Calu3 (cell line): Measurements from ENCODE around the gene ESR2. TPM values are rescaled to one million over a fixed set of nuclear protein-coding genes. Genes with fewer than 3 reads are reported as not detected.

Experiments
- BruUV-seq: library from RNA; stranded (reverse); fragments of 400-500 nt; replicated peaks from 2 replicates; lab custom pipeline; 2021; lab: Mats Ljungman, UMichigan
- CTCF ChIA-PET: fragments of 300-600 bp; sonication (Branson Sonifier 250); formaldehyde crosslinking; loops from one replicate; lab custom pipeline; 2022; ENCODE audit warnings: antibody characterized with exemption; lab: Charles Lee
- DNase-seq: peaks from one replicate; pipeline ENCODE4 v3.0.0; 2022
- H3K27ac Mint-ChIP-seq: one replicate; pipeline ENCODE4 v1.8.0; 2022; ENCODE audit warnings: mixed read lengths; ENCODE audit not compliant: unreplicated experiment
- H3K27me3 Mint-ChIP-seq: one replicate; pipeline ENCODE4 v1.8.0; 2022; ENCODE audit warnings: mixed read lengths; ENCODE audit not compliant: unreplicated experiment
- H3K36me3 Mint-ChIP-seq: one replicate; pipeline ENCODE4 v1.8.0; 2022; ENCODE audit warnings: mild to moderate bottlenecking, moderate library complexity, mixed read lengths; ENCODE audit not compliant: insufficient read depth, unreplicated experiment
- H3K4me1 Mint-ChIP-seq: one replicate; pipeline ENCODE4 v1.8.0; 2022; ENCODE audit warnings: mild to moderate bottlenecking, low read depth, mixed read lengths; ENCODE audit not compliant: unreplicated experiment
- H3K4me3 Mint-ChIP-seq: one replicate; pipeline ENCODE4 v1.8.0; 2022; ENCODE audit warnings: mild to moderate bottlenecking, low read depth, moderate library complexity, mixed read lengths; ENCODE audit not compliant: unreplicated experiment
- H3K9me3 Mint-ChIP-seq: one replicate; pipeline ENCODE4 v1.8.0; 2022; ENCODE audit warnings: low read depth, mixed read lengths; ENCODE audit not compliant: unreplicated experiment
- CTCF ChIP-seq: fragments of 200-600 bp; IDR thresholded peaks from one replicate; pipeline ENCODE4 v1.8.0; 2022; ENCODE audit warnings: antibody characterized with exemption; ENCODE audit not compliant: unreplicated experiment
- intact Hi-C: fragments of 100-400 bp; cut with micrococcal nuclease; formaldehyde crosslinking; loops from one replicate; pipeline ENCODE4 v1.10.0; 2022; ENCODE audit not compliant: unreplicated experiment
- total RNA-seq: library from RNA; stranded (reverse); gene quantifications from 2 replicates; pipeline ENCODE4 v1.2.3, GENCODE V29; 2022

ESR2 gene
- total RNA-seq, 1 experiment from 2014 or later = not detected

- Mint-ChIP-seq H3K9me3 (no peaks in the 10 kb centered on the region), H3K4me3 (no peak overlapping the region), H3K36me3 (peaks cover 43% of the 10 kb centered on the region), H3K4me1 (no peaks in the 10 kb centered on the region), H3K27ac (no peak overlapping the region), H3K27me3 (no peaks in the 10 kb centered on the region)
- DNase-seq = no peak
- BruUV-seq = no TSS peak
- intact Hi-C loops = no loop called here
- CTCF ChIA-PET = no interaction called here
- TF ChIP-seq CTCF = no peak
Observed at GRCh38 chr14:64174922-64175782, 119.0 kb downstream of the ESR2 start.

GRCh38 chr14:64170181-64170580 lies 124.0 kb downstream of the ESR2 start:
- CTCF ChIA-PET = interaction anchor here (0.6 kb wide), 1 partner anchor 251 kb away, joined by 3 read pairs; no protein-coding TSS in a partner anchor
- no peak for DNase-seq
- no TSS peak for BruUV-seq
- H3K27ac Mint-ChIP-seq = no peak overlapping the region
- peaks cover 15% of the 10 kb centered on the region for H3K36me3 Mint-ChIP-seq
- intact Hi-C loops = no loop called here
- no peaks in the 10 kb centered on the region for H3K27me3 Mint-ChIP-seq
- no peak for TF ChIP-seq CTCF
- H3K9me3 Mint-ChIP-seq = no peaks in the 10 kb centered on the region
- no peak overlapping the region for H3K4me3 Mint-ChIP-seq
- H3K4me1 Mint-ChIP-seq = no peaks in the 10 kb centered on the region

- BruUV-seq = no TSS peak
- CTCF ChIA-PET = no interaction called here
- Mint-ChIP-seq H3K9me3 (no peaks in the 10 kb centered on the region), H3K4me1 (no peaks in the 10 kb centered on the region), H3K36me3 (peaks cover 32% of the 10 kb centered on the region), H3K4me3 (no peak overlapping the region), H3K27me3 (no peaks in the 10 kb centered on the region), H3K27ac (no peak overlapping the region)
- no peak for DNase-seq
- no peak for TF ChIP-seq CTCF
- intact Hi-C loops = no loop called here
Observed at GRCh38 chr14:64159588-64159987, 134.6 kb downstream of the ESR2 start.

GRCh38 chr14:64158608-64159007 lies 135.6 kb downstream of the ESR2 start:
- Mint-ChIP-seq H3K27me3 (no peaks in the 10 kb centered on the region), H3K4me1 (no peaks in the 10 kb centered on the region), H3K27ac (no peak overlapping the region), H3K4me3 (no peak overlapping the region), H3K36me3 (peaks cover 32% of the 10 kb centered on the region), H3K9me3 (no peaks in the 10 kb centered on the region)
- CTCF ChIA-PET = no interaction called here
- no TSS peak for BruUV-seq
- no peak for TF ChIP-seq CTCF
- DNase-seq = no peak
- intact Hi-C loops = no loop called here
